MM.1S (cell line): Measurements from ENCODE around the gene SDCBP2.

Experiments used
- DNase-seq: peaks from one replicate; pipeline ENCODE4 v3.0.0-alpha.2; 2015
- H2AFZ ChIP-seq: fragments of 300-600 bp; sonication (generic); 2 replicates; pipeline ENCODE4 v1.6.0; 2016; ENCODE audit warnings: antibody characterized with exemption, low read length
- H3F3A ChIP-seq: fragments of 300-600 bp; sonication (generic); 2 replicates; pipeline ENCODE4 v1.6.1; 2016; ENCODE audit warnings: mild to moderate bottlenecking, antibody characterized with exemption, low read length, moderate library complexity, mixed read lengths; ENCODE audit not compliant: insufficient read depth
- H3K27ac ChIP-seq: fragments of 300-600 bp; sonication (generic); 2 replicates; pipeline ENCODE4 v1.5.1; 2016; ENCODE audit warnings: mild to moderate bottlenecking, low read length
- H3K27me3 ChIP-seq: fragments of 300-600 bp; sonication (generic); replicated peaks from 2 replicates; pipeline ENCODE4 v1.6.0; 2016; ENCODE audit warnings: low read length; ENCODE audit not compliant: insufficient read depth
- H3K36me3 ChIP-seq: fragments of 300-600 bp; sonication (generic); replicated peaks from 2 replicates; pipeline ENCODE4 v1.6.1; 2016; ENCODE audit warnings: mild to moderate bottlenecking, low read length, mixed read lengths; ENCODE audit not compliant: insufficient read depth
- H3K4me1 ChIP-seq: fragments of 300-600 bp; sonication (generic); 2 replicates; pipeline ENCODE4 v1.6.1; 2016; ENCODE audit warnings: low read length, mixed read lengths
- H3K4me2 ChIP-seq: fragments of 300-600 bp; sonication (generic); 2 replicates; pipeline ENCODE4 v1.6.0; 2016; ENCODE audit warnings: low read depth, low read length
- H3K4me3 ChIP-seq: fragments of 300-600 bp; sonication (generic); 2 replicates; pipeline ENCODE4 v1.5.1; 2016; ENCODE audit warnings: low read length, mixed read lengths
- H3K79me2 ChIP-seq: fragments of 300-600 bp; sonication (generic); 2 replicates; pipeline ENCODE4 v1.6.1; 2016; ENCODE audit warnings: mixed run types, low read length, mixed read lengths
- H3K9ac ChIP-seq: fragments of 300-600 bp; sonication (generic); 2 replicates; pipeline ENCODE4 v1.6.1; 2016; ENCODE audit warnings: low read length, mixed read lengths
- H3K9me2 ChIP-seq: fragments of 300-600 bp; sonication (generic); replicated peaks from 2 replicates; pipeline ENCODE4 v1.6.1; 2016; ENCODE audit warnings: mild to moderate bottlenecking, low read length, mixed read lengths; ENCODE audit not compliant: insufficient read depth
- H3K9me3 ChIP-seq: fragments of 300-600 bp; sonication (generic); replicated peaks from 2 replicates; pipeline ENCODE4 v1.6.1; 2016; ENCODE audit warnings: mild to moderate bottlenecking, low read length, mixed read lengths; ENCODE audit not compliant: insufficient read depth
- H4K20me1 ChIP-seq: fragments of 300-600 bp; sonication (generic); 2 replicates; pipeline ENCODE4 v1.6.1; 2016; ENCODE audit warnings: mild to moderate bottlenecking, low read length, moderate library complexity, mixed read lengths; ENCODE audit not compliant: insufficient read depth
- EZH2 ChIP-seq: fragments of 300-600 bp; sonication (generic); optimal IDR thresholded peaks from 2 replicates; pipeline ENCODE3; 2017; ENCODE audit warnings: low read depth, mild to moderate bottlenecking, antibody characterized with exemption, low read length, mixed read lengths
- EZH2phosphoT487 ChIP-seq: fragments of 300-600 bp; sonication (generic); IDR thresholded peaks from 2 replicates; pipeline ENCODE4 v1.6.1; 2018; ENCODE audit warnings: antibody characterized with exemption, low read length
- TF ChIP-seq, protein P1 (sequence below): fragments of 300-600 bp; sonication (generic); IDR thresholded peaks from 2 replicates; pipeline ENCODE4 v1.5.1; 2016; ENCODE audit warnings: antibody characterized with exemption, low read length, mixed read lengths

SDCBP2 gene

DNA sequence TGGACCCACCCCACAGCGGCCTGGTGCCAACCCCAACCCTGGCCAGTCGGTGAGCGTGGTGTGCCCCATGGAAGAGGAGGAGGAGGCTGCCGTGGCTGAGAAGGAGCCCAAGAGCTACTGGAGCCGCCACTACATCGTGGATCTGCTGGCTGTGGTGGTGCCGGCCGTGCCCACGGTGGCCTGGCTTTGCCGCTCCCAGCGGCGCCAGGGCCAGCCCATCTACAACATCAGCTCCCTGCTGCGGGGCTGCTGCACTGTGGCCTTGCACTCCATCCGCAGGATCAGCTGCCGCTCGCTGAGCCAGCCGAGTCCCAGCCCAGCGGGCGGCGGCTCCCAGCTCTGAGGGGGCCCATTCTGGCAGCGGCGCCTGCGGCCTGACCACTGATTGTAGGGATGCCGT lies 23.2 kb downstream of the SDCBP2 start:
- Histone ChIP-seq H3K4me1 (peaks cover 11% of the 10 kb centered on the region), H2AFZ (no peak overlapping the region), H4K20me1 (no peaks in the 10 kb centered on the region), H3K79me2 (no peaks in the 10 kb centered on the region), H3K4me3 (no peak overlapping the region), H3K9ac (no peak overlapping the region), H3K36me3 (no peaks in the 10 kb centered on the region), H3K27me3 (no peaks in the 10 kb centered on the region), H3K27ac (no peak overlapping the region), H3K9me2 (no peaks in the 10 kb centered on the region), H3F3A (no peaks in the 10 kb centered on the region), H3K9me3 (no peaks in the 10 kb centered on the region), H3K4me2 (no peak overlapping the region)
- DNase-seq: no peak
- TF ChIP-seq, protein P1, sequence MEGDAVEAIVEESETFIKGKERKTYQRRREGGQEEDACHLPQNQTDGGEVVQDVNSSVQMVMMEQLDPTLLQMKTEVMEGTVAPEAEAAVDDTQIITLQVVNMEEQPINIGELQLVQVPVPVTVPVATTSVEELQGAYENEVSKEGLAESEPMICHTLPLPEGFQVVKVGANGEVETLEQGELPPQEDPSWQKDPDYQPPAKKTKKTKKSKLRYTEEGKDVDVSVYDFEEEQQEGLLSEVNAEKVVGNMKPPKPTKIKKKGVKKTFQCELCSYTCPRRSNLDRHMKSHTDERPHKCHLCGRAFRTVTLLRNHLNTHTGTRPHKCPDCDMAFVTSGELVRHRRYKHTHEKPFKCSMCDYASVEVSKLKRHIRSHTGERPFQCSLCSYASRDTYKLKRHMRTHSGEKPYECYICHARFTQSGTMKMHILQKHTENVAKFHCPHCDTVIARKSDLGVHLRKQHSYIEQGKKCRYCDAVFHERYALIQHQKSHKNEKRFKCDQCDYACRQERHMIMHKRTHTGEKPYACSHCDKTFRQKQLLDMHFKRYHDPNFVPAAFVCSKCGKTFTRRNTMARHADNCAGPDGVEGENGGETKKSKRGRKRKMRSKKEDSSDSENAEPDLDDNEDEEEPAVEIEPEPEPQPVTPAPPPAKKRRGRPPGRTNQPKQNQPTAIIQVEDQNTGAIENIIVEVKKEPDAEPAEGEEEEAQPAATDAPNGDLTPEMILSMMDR: no peak
- TF ChIP-seq EZH2 (no peak), EZH2phosphoT487 (no peak)

DNA sequence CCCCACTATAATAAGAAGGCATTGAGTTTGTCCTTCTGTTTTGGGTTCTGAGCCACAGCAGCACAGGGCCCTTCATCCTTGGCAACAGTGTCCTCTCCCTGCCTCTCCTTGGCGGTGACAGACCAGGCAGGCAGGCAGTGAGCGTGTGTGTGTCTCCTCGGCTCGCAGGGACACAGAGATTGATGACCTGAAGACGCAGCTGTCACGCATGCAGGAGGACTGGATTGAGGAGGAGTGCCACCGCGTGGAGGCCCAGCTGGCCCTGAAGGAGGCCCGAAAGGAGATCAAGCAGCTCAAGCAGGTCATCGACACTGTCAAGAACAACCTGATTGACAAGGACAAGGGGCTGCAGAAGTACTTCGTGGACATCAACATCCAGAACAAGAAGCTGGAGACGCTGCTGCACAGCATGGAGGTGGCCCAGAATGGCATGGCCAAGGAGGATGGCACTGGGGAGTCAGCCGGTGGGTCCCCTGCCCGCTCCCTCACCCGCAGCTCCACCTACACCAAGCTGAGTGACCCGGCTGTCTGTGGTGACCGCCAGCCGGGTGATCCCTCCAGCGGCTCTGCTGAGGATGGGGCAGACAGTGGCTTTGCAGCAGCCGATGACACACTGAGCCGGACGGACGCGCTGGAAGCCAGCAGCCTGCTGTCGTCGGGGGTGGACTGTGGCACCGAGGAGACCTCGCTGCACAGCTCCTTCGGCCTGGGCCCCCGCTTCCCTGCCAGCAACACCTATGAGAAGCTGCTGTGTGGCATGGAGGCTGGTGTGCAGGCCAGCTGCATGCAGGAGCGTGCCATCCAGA lies 24.0 kb downstream of the SDCBP2 start:
- no peak overlapping the region for H3K9ac ChIP-seq

DNA sequence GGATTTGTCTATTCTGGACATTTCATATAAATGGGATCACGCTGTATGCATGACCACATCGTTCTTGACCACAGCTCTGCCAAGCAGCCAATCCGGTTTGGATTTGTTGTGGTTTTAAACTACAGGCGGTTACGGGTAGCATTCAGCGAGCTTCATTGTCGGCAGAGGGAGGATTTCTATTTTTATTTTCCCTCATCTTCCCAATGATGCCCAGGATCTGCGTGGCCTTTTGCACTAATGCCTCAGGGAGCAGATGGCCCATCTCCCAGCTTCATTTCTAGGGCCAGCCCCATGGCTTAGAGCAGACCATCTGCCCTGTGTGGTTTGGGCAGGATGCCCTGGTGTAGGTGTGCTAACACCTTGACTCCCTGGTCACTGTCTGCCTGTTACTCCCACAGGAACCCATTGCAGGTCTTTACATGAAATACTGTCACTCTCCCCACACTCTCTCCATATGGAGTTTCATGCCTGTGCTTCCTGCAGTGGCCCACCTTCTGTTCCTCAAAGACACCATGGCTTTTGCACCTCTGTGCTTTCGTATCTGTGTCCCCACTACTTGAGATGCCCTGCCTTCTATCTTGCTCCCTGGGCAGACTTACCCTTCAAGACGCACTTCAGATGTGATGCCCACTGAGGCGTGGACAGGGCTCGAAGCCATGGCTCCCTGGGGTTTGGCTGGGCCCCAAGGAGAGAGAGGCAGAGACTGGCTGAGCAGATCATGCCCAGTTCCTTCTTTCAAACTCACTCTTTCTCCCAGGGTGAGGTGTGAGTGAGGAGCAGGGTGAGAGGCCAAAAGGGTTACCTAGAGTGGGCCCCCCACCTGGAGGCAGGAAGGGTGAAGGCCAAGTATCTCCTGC lies 26.0 kb downstream of the SDCBP2 start:
- no peaks in the 10 kb centered on the region for H3K4me1 ChIP-seq
- H2AFZ ChIP-seq: no peak overlapping the region
- no peak overlapping the region for H3K27ac ChIP-seq
- no peaks in the 10 kb centered on the region for H3K9me2 ChIP-seq
- no peaks in the 10 kb centered on the region for H3K36me3 ChIP-seq
- DNase-seq: no peak
- H3K4me2 ChIP-seq: no peak overlapping the region
- TF ChIP-seq EZH2 (no peak), EZH2phosphoT487 (no peak)
- TF ChIP-seq, protein P1: no peak
- no peaks in the 10 kb centered on the region for H3F3A ChIP-seq
- no peaks in the 10 kb centered on the region for H4K20me1 ChIP-seq
- no peaks in the 10 kb centered on the region for H3K79me2 ChIP-seq
- H3K9ac ChIP-seq: no peak overlapping the region
- no peaks in the 10 kb centered on the region for H3K9me3 ChIP-seq
- no peaks in the 10 kb centered on the region for H3K27me3 ChIP-seq
- H3K4me3 ChIP-seq: no peak overlapping the region

More for the DNA sequence above, 24.0 kb downstream of the SDCBP2 start:
- H3K27me3 ChIP-seq: no peaks in the 10 kb centered on the region
- no peak overlapping the region for H3K27ac ChIP-seq
- H3K9me3 ChIP-seq: no peaks in the 10 kb centered on the region
- H3K4me3 ChIP-seq: no peak overlapping the region
- H4K20me1 ChIP-seq: no peaks in the 10 kb centered on the region
- TF ChIP-seq EZH2phosphoT487 (no peak), EZH2 (no peak)
- TF ChIP-seq, protein P1: no peak
- H3K9me2 ChIP-seq: no peaks in the 10 kb centered on the region
- H3K79me2 ChIP-seq: no peaks in the 10 kb centered on the region
- H2AFZ ChIP-seq: no peak overlapping the region
- DNase-seq: no peak
- H3K36me3 ChIP-seq: no peaks in the 10 kb centered on the region
- H3K4me2 ChIP-seq: no peak overlapping the region
- H3F3A ChIP-seq: no peaks in the 10 kb centered on the region
- peaks cover 4% of the 10 kb centered on the region for H3K4me1 ChIP-seq
